Panc1 (cell line): ENCODE data around the gene MYO18B. TPM values are rescaled to one million over a fixed set of nuclear protein-coding genes. Genes with fewer than 3 reads are reported as not detected.

Experiments
- ATAC-seq: fragments of 200-7000 bp; cut with Tn5 transposase; 2 replicates; pipeline ENCODE4 v1.9.1; 2020; ENCODE audit warnings: mild to moderate bottlenecking, moderate library complexity
- BruUV-seq: library from RNA; stranded (reverse); fragments of 400-500 nt; replicated peaks from 2 replicates; lab custom pipeline; 2021; lab: Mats Ljungman, UMichigan
- CTCF ChIA-PET: fragments of 300-600 bp; sonication (Branson Sonifier 250); formaldehyde crosslinking; loops from one replicate; lab custom pipeline; 2022; ENCODE audit warnings: antibody characterized with exemption; lab: Charles Lee
- POLR2A ChIA-PET: fragments of 300-600 bp; sonication (Branson Sonifier 250); formaldehyde crosslinking; loops from one replicate; lab custom pipeline; 2022; ENCODE audit warnings: antibody characterized with exemption; lab: Charles Lee
- DNase-seq: peaks from one replicate; pipeline ENCODE4 v3.0.0-alpha.2; 2010; ENCODE audit warnings: low read depth, low spot score
- H3K27ac ChIP-seq: 2 replicates; pipeline ENCODE4 v1.5.1; 2011; ENCODE audit warnings: mild to moderate bottlenecking, low read length, inconsistent platforms
- H3K27me3 ChIP-seq: fragments of 200-500 bp; sonication (Bioruptor generic); 2 replicates; pipeline ENCODE4 v1.6.0; 2014; ENCODE audit warnings: low read length, inconsistent platforms; ENCODE audit not compliant: control insufficient read depth, insufficient read depth
- H3K36me3 ChIP-seq: fragments of 200-500 bp; sonication (Bioruptor generic); 2 replicates; pipeline ENCODE4 v1.5.1; 2014; ENCODE audit warnings: inconsistent platforms, mild to moderate bottlenecking, low read length, moderate library complexity; ENCODE audit not compliant: control insufficient read depth, insufficient read depth
- H3K4me1 ChIP-seq: 2 replicates; pipeline ENCODE4 v1.5.1; 2011; ENCODE audit warnings: inconsistent platforms, mild to moderate bottlenecking, low read length, moderate library complexity; ENCODE audit not compliant: control insufficient read depth, insufficient read depth
- H3K4me3 ChIP-seq, 2 experiments: 2 replicates each; pipeline ENCODE4 v1.5.1; 2011 to 2012; ENCODE audit warnings: low read depth in 2 of 2, low read length in 2 of 2, mild to moderate bottlenecking in 2 of 2, inconsistent platforms in 1 of 2, moderate library complexity in 1 of 2
- H3K9me3 ChIP-seq: fragments of 200-500 bp; sonication (Bioruptor generic); 2 replicates; pipeline ENCODE4 v1.5.1; 2014; ENCODE audit warnings: low read depth, mild to moderate bottlenecking, inconsistent platforms, low read length, moderate library complexity; ENCODE audit not compliant: control insufficient read depth, insufficient read depth
- CTCF ChIP-seq: fragments of 450-650 bp; IDR thresholded peaks from 2 replicates; pipeline ENCODE4 v1.5.1; 2017; ENCODE audit warnings: mild to moderate bottlenecking
- POLR2AphosphoS5 ChIP-seq: IDR thresholded peaks from 2 replicates; pipeline ENCODE4 v1.6.1; 2012; ENCODE audit warnings: mild to moderate bottlenecking, low read depth, low read length, moderate library complexity
- REST ChIP-seq, 2 experiments: IDR thresholded peaks; 2 replicates each; pipeline ENCODE4 v1.6.1; 2011 to 2012; ENCODE audit warnings: low read depth in 2 of 2, control low read depth in 1 of 2, low read length in 1 of 2, mild to moderate bottlenecking in 1 of 2, moderate library complexity in 1 of 2; ENCODE audit not compliant: insufficient read depth in 1 of 2
- SIN3A ChIP-seq: IDR thresholded peaks from 2 replicates; pipeline ENCODE4 v1.6.1; 2012; ENCODE audit warnings: low read depth, mild to moderate bottlenecking, low read length, moderate library complexity, borderline replicate concordance; ENCODE audit not compliant: insufficient read depth
- TCF7L2 ChIP-seq: IDR thresholded peaks from 2 replicates; pipeline ENCODE4 v1.6.1; 2011; ENCODE audit warnings: mild to moderate bottlenecking, low read depth, low read length, inconsistent platforms
- in situ Hi-C: cut with HindIII; loops from 2 replicates; pipeline ENCODE4 v1.10.0; 2016; ENCODE audit warnings: low sequenced_read_pairs, low pct_unique_long_range_greater_than_20kb
- intact Hi-C: fragments of 100-400 bp; cut with micrococcal nuclease; formaldehyde crosslinking; loops from one replicate; pipeline ENCODE4 v1.10.0; 2022; ENCODE audit not compliant: unreplicated experiment
- total RNA-seq: library from RNA; stranded (reverse); gene quantifications from one replicate; pipeline ENCODE4 v1.2.1, GENCODE V29; 2021; ENCODE audit not compliant: unreplicated experiment

Gene MYO18B
- total RNA-seq, 1 experiment from 2014 or later, result not detected

GRCh38 chr22:25827415-25827814 is 85.4 kb downstream of the MYO18B start:
- CTCF ChIA-PET, result no interaction called here

GRCh38 chr22:25828422-25828821 is 86.4 kb downstream of the MYO18B start:
- POLR2A ChIA-PET, result no interaction called here

More at GRCh38 chr22:25827415-25827814, 85.4 kb downstream of the MYO18B start:
- H3K9me3 ChIP-seq, result no peaks in the 10 kb centered on the region
- TF ChIP-seq POLR2AphosphoS5 (no peak), REST (IDR thresholded peaks at IDR 0.05; ENCODE audit: insufficient read depth in 1 of 2, low read depth in 2 of 2, low read length in 1 of 2) (no peak), CTCF (no peak), TCF7L2 (no peak), SIN3A (no peak)
- no TSS peak for BruUV-seq
- H3K4me3 ChIP-seq, result no peak overlapping the region
- intact Hi-C loops, result no loop called here
- ATAC-seq (no peak), DNase-seq (no peak)
- H3K27me3 ChIP-seq, result no peaks in the 10 kb centered on the region
- H3K36me3 ChIP-seq, result no peaks in the 10 kb centered on the region
- no peaks in the 10 kb centered on the region for H3K4me1 ChIP-seq
- H3K27ac ChIP-seq, result no peak overlapping the region
- POLR2A ChIA-PET, result no interaction called here
- in situ Hi-C loops, result no loop called here

More at GRCh38 chr22:25828422-25828821, 86.4 kb downstream of the MYO18B start:
- H3K4me3 ChIP-seq, result no peak overlapping the region
- ATAC-seq (no peak), DNase-seq (no peak)
- no peaks in the 10 kb centered on the region for H3K36me3 ChIP-seq
- no peak overlapping the region for H3K27ac ChIP-seq
- H3K9me3 ChIP-seq, result no peaks in the 10 kb centered on the region
- CTCF ChIA-PET, result no interaction called here
- in situ Hi-C loops (no loop called here), intact Hi-C loops (no loop called here)
- no peaks in the 10 kb centered on the region for H3K27me3 ChIP-seq
- TF ChIP-seq CTCF, result no peak
- TF ChIP-seq REST (IDR thresholded peaks at IDR 0.05; ENCODE audit: insufficient read depth in 1 of 2, low read depth in 2 of 2, low read length in 1 of 2), result no peak
- no peak for TF ChIP-seq SIN3A
- no peak for TF ChIP-seq POLR2AphosphoS5
- TF ChIP-seq TCF7L2, result no peak
- no TSS peak for BruUV-seq
- H3K4me1 ChIP-seq, result no peaks in the 10 kb centered on the region
